Left ventricle myocardium superior (tissue), 1 donor: Measurements from ENCODE around the gene CACNB4. TPM values are rescaled to one million over a fixed set of nuclear protein-coding genes. Genes with fewer than 3 reads are reported as not detected.
"Not testable (repeated sequence)": the region's sequence is repeated elsewhere in the genome, so short reads cannot be mapped to it uniquely, and the experiment has no call there.

Experiments used
- ATAC-seq: fragments of 200-7000 bp; cut with Tn5 transposase; one replicate; pipeline ENCODE4 v1.9.1; 2020; ENCODE audit warnings: mild to moderate bottlenecking, moderate library complexity
- DNase-seq: peaks from one replicate; pipeline ENCODE4 v3.0.0-alpha.2; 2020
- intact Hi-C: fragments of 100-400 bp; cut with micrococcal nuclease; formaldehyde crosslinking; loops from one replicate; pipeline ENCODE4 v1.11.0; 2022
- long read RNA-seq: library from polyadenylated mRNA; unstranded; transcript quantifications from one replicate; pipeline ENCODE4 v2.0.0, GENCODE V29; 2021
- total RNA-seq: library from RNA; stranded (reverse); fragmentation: NEBNext Ultra II Directional; extraction: Animal tissue kit (Norgen Biotek cat#: 25700); gene quantifications from one replicate; pipeline ENCODE4 v1.2.1, GENCODE V29; 2021
- donor health status: DM: no; HTN: yes; CAD: no; lungs with severe emphysema.

CACNB4 gene
- 0.32 TPM for total RNA-seq
- long read RNA-seq = 0 reads

DNA sequence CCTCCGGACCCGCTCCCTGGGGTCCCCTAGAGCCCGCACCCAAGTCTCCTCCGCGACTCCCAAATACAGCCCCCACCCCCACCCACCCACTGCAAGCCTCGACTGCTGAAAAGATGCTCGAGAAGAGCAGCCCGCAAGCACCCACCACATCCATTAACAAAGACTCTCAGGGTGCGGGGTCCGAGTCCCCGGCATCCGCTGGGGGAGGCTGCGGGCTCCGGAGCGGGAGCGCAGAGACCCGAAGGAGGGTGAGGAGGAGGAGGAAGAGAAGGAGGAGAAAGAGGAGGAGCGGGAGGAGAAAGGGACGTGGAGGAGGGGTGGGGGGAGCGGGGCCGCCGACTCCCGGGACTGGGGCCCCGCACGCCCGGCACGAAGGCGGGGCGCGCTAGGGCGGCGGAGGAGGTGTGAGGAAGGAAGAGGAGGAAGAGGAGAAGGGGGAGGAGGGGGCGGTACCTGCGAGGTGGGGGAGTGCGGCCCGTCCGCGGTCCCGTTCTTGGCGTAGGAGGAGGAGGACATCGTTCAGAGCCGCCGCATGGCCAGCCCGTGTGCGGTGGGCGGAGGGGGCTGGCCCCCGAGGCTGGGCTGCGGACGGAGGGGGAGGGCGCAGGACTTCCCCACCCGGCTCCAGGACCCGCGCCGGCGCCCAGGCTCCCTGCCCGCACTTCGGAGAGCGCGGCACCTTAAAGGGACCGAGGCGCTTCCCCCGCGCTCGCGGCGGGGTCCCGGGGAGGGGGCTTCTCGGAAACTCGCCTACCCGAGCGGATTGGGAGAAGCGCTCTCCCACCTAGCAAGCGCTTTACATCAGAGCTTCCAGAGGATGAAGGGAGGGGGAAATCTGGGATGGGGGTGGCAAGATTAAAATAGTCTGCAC, at the start of gene CACNB4:
Gene CACNB4, minus strand, starts transcription at position 549 of the 871 bp plus-strand sequence.
- intact Hi-C loops = no loop called here
- ATAC-seq (peak; percentile 59), DNase-seq (peak; percentile 36)

GRCh38 chr2:152134488-152135280, 35.8 kb upstream of the CACNB4 start:
- intact Hi-C loops = no loop called here
- DNase-seq = no peak
- peak; percentile 29 for ATAC-seq

DNA sequence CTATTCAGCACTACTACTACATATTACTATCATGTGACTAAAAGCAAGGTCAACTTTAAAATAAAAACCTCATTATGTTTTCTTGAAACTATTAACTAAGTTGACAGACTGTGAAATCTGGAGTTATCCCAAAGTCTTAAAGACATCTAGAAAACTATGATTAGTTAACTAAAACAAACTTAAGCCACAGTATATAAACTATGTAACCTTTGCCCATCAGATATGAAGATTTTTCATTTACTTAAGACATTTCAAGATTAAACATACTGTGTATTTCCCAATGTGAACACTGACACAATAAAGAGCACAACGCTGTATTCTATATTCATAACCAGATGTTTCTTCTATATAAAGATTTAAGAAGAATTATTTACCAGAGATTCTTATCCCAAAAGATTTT, 33.5 kb upstream of the CACNB4 start:
- ATAC-seq (no peak), DNase-seq (no peak)
- intact Hi-C loops = no loop called here

- ATAC-seq (no peak), DNase-seq (no peak)
- intact Hi-C loops = no loop called here
Measured at GRCh38 chr2:152127628-152128027, 28.8 kb upstream of the CACNB4 start.

DNA sequence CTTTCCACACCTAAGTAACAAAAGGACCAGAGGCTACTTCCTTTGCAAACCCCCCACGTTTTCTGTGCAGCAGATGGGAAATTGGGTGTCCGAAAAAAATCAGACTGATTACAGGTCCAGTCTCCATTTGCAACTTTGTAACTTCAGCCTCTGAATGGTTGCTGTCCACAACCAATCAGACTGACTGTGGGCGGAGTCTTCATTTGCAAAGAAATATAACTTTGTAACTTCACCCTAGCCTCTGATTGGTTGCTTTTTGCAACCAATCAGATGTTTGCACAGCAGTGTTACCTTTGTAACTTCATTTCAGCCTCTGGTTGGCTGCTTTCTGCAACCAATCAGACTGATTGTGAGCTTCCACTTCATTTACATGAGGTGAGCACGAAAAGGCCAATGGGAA, 27.8 kb upstream of the CACNB4 start:
- DNase-seq (no peak), ATAC-seq (no peak)
- intact Hi-C loops = no loop called here

- ATAC-seq (no peak), DNase-seq (no peak)
- intact Hi-C loops = no loop called here
Measured at GRCh38 chr2:152122161-152122560, 23.3 kb upstream of the CACNB4 start.

DNA sequence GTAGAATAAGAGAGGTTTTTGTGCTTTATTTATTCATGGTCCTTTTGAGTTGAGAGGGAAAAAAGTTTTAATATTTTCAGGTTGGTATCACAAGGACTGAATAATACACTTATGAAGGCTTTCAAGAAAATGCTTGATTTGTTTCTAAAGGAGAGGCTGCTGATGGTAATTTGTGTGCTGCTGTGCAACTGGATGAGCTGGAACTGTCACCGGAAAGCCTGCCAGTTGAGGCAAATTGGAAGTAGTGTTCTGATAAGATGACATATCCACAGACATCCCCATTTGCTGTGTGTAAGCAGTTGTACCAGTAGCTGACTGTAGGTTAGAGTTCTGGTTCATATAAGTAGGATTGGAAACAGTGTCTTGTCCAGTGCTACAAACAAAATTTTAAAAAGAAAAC, 21.6 kb upstream of the CACNB4 start:
- DNase-seq (no peak), ATAC-seq (no peak)
- intact Hi-C loops = no loop called here

DNA sequence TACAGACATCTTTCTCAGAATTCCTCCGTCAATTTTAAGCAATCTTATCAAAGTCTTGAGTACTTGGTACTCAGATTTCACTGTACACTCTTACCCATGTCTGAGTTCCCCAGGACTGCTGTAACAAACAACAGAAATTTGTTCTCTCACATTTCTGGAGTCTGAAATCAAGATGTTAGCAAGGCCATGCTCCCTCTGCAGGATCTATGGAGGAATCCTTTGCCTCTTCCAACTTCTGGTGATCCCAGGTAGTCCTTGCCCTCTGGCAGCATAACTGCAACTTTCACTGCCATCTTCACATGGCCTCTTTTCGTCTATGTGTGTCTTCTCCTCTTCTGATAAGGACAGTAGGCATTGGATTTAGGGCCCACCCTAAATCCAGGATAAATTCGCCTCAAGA, 17.1 kb upstream of the CACNB4 start:
- intact Hi-C loops = no loop called here
- DNase-seq (no peak), ATAC-seq (no peak)

DNA sequence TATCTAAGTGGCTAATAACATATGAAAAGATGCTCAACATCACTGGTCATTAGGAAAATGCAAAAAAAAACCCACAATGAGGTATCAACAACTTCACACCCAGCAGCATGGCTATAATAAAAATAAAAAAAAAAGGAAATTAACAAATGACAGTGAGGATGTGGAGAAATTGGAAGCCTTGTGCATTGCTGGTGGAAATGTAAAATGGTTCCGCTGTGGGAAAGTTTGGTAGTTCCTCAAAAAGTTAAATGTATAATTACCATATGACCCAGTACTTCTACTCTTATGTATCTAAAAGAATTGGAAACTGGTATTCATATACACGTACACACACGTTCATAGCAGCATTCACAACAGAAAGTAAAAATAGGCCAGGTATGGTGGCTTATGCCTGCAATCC, 15.5 kb upstream of the CACNB4 start:
- DNase-seq (no peak), ATAC-seq (no peak)
- intact Hi-C loops = no loop called here

- ATAC-seq, DNase-seq, intact Hi-C loops: not testable (repeated sequence)
Measured at GRCh38 chr2:152107140-152107539, 8.3 kb upstream of the CACNB4 start.

- no peak for ATAC-seq
- intact Hi-C loops = no loop called here
- DNase-seq = no peak
Measured at GRCh38 chr2:152106464-152106863, 7.6 kb upstream of the CACNB4 start.

DNA sequence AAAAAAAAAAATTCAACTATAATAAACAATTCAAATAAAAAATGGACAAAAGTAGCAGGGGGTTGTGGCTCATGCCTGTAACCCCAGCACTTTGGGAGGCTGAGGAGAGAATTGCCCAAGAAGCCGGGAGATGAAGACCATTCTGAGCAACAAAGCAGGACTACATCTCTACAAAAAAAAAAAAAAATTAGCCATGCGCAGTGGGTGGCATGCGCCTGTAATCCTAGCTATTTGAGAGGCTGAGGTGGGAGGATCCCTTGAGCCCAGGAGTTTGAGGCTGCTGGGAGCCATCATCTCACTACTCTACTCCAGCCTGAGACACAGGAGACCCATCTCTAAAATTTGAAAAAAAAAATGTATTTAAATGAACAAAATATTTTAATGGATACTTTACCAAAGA, 4.4 kb upstream of the CACNB4 start:
- intact Hi-C loops = no loop called here
- no peak for ATAC-seq
- DNase-seq = no peak

GRCh38 chr2:152100961-152101360, 2.1 kb upstream of the CACNB4 start:
- no peak for DNase-seq
- ATAC-seq = no peak
- intact Hi-C loops = no loop called here

DNA sequence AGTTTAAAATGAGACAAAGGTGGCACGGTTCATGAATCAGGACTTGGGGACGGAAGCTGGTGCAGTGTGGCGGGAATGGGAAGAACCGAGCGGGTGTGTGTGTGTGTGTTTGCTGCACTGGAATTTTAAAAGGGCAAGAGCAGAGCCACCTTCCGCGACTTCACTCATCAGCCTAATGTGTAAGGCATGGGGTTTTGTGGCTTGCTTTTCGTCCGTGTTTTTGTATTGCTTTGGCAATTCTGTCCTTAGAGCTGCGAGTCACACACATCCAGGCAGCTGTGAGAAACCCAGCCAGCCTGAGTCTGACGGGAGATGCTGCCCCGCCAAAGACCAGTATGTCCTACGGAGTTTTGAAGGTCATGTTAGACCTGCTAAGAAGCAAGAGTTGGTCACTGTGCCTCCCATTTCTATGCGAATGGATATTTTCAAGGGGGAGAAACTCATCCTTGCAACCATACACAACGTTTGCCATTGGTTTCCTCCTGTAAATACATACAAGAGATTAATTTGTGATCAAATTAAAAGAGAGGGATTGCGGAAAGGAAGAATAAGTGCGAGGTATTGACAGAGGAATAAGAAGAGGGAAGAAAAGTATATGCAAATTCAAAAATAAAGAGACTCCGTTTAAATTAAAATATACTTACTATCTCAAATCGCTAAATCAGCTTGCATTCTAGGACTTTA, 665 bp upstream of the CACNB4 start:
- intact Hi-C loops = no loop called here
- DNase-seq (no peak), ATAC-seq (peak; percentile 24)

DNA sequence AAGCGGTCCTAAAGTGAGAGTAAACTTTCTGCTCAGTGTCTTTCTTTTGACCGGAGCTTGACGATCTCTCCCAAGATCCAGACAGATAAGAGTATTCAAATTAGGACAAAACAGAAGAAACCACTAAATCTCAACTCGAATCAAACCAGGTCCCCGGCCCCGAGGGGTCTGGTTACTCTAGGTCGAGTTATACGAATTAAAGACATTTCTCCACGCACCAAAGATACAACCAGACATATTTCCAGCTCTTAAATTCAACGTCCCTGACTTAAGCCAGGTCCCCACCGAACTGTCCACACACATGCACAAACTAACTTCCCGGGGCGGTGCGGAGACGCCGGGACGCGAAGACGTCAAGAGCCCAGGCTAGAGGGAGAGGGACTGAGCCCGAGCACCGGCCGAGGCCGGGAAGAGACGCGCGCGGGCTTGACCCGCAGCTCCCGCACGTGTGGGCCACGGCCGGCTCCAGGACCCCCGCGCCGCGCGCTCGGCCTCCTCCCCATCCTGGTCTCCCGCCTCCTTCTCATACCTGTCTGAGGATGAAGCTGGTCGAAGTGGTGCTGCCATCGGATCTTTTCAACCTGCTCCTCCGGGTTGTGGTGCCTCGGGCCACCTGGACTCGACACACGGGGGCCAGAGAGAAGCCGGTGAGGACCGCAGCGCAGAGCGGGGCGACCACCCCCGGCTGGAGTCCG, 896 bp downstream of the CACNB4 start:
- intact Hi-C loops = no loop called here
- DNase-seq = peak; percentile 55
- ATAC-seq = peak; percentile 84

DNA sequence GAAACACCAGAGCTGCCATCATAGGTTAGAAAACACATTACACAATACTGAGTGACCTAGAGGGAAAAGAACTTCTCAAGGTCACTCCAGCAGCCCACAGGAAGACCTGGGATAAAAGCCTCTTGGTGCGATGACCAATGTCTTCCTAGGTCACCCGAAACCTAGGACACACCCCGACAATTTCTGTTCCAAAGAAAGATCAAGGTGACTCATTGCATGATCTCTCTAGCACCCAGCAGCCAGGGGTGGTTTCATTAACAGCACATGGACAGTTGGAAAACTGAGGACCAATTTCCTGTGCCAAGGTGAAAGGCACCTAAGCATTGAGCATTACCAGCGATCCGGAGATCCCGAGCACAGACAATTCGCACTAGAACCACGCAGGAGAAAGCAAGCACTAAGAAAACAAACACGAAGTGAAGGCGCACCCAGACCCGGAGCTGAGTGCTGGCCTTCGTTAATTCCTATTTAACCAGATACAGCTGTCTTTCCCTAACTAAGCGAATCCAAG, 1.5 kb downstream of the CACNB4 start:
- intact Hi-C loops = no loop called here
- ATAC-seq = peak; percentile 49
- DNase-seq = no peak

DNA sequence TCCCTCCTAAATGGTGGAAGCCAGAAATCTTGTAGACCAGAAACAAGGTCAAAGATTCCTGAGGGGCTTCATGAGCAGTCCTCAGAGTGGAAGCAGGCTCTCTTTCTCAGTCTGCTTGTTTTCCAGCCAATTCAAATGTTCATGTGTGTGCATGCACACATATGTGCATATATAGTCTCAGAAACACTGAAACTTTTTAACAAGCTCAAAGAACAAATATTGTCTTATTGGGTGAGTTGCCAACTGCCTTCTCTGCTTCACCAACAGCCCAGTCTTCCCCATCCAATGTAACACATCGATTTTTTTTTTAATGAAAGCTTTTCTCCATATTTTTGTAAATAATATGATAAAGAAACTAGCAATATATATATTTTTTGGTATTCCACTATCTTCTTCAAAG, 3.7 kb downstream of the CACNB4 start:
- intact Hi-C loops = no loop called here
- ATAC-seq = no peak
- DNase-seq = no peak

DNA sequence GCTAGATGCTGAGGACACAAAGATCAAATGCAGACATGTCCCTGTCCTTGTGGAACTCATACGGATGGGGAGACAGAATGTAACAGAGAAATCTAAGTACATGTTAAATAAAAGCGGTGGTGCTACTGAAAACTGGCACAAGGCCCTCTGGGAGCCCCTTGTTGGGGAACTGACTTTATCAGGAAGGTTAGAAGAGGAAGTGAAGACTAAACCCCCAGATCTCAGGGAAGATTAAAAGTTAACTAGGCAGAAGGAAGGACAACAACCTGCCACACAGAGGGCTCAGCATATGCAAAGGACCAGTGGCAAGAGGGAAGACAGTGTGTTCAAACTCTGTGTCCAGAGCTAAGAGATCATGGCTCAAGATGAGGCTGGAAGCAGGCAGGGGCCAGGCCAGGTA, 4.8 kb downstream of the CACNB4 start:
- no peak for DNase-seq
- intact Hi-C loops = no loop called here
- ATAC-seq = no peak

GRCh38 chr2:152093464-152093863, 5.4 kb downstream of the CACNB4 start:
- DNase-seq (no peak), ATAC-seq (peak; percentile 23)
- intact Hi-C loops = no loop called here
